Measurements from ENCODE around the gene SEC61A1. TPM values are rescaled to one million over a fixed set of nuclear protein-coding genes. Genes with fewer than 3 reads are reported as not detected.

SEC61A1 gene
- total and polyA plus RNA-seq, 8 donors, result 36.8 to 200 (median 80.7) TPM

- no peak for DNase-seq
- H3K27me3 ChIP-seq, result no peaks in the 10 kb centered on the region
- no peaks in the 10 kb centered on the region for H3K9me3 ChIP-seq
- TF ChIP-seq POLR2AphosphoS5 (IDR thresholded peaks at IDR 0.05), result no peak
- TF ChIP-seq POLR2A (IDR thresholded peaks at IDR 0.05), result no peak
- TF ChIP-seq CTCF (IDR thresholded peaks at IDR 0.05), result no peak
- no peak for TF ChIP-seq EP300 (IDR thresholded peaks at IDR 0.05)
- intact Hi-C loops (cut with DNase I; ENCODE audit: low total_unique reads), result no loop called here
- H3K36me3 ChIP-seq, result peaks cover 10 to 65% (median 56%) of the 10 kb centered on the region in 4 donors
- no peak overlapping the region for H3K27ac ChIP-seq
- H3K4me1 ChIP-seq, result peaks cover 0 to 28% (median 0%) of the 10 kb centered on the region in 4 donors
- H3K4me3 ChIP-seq, result no peak overlapping the region
- 89 to 99% (median 92%) methylated on average over 5 of the region's 5 CpGs for WGBS, 5 donors
Observed at GRCh38 chr3:128111147-128111546, 58.9 kb downstream of the SEC61A1 start.

GRCh38 chr3:128112357-128112968 is 60.2 kb downstream of the SEC61A1 start:
- H3K4me3 ChIP-seq, result no peak overlapping the region
- peaks cover 10 to 68% (median 65%) of the 10 kb centered on the region in 4 donors for H3K36me3 ChIP-seq
- WGBS, 5 donors, result 71 to 88% (median 78%) methylated on average over 7 of the region's 7 CpGs
- H3K27me3 ChIP-seq, result no peaks in the 10 kb centered on the region
- H3K4me1 ChIP-seq, result peaks cover 0 to 28% (median 0%) of the 10 kb centered on the region in 4 donors
- DNase-seq, result no peak
- no peak for TF ChIP-seq EP300 (IDR thresholded peaks at IDR 0.05)
- peak overlapping the region in 2 of 5 donors; percentile 4 to 31 for H3K27ac ChIP-seq
- no peaks in the 10 kb centered on the region for H3K9me3 ChIP-seq
- intact Hi-C loops (cut with DNase I; ENCODE audit: low total_unique reads), result no loop called here

GRCh38 chr3:128113817-128114794 is 61.9 kb downstream of the SEC61A1 start:
- Histone ChIP-seq H3K4me3 (no peak overlapping the region), H3K36me3 (peaks cover 6 to 70% (median 68%) of the 10 kb centered on the region in 4 donors), H3K9me3 (no peaks in the 10 kb centered on the region), H3K4me1 (peaks cover 0 to 21% (median 0%) of the 10 kb centered on the region in 4 donors), H3K27me3 (no peaks in the 10 kb centered on the region), H3K27ac (no peak overlapping the region)
- intact Hi-C loops (cut with DNase I; ENCODE audit: low total_unique reads), result no loop called here
- 67 to 82% (median 79%) methylated on average over 9 of the region's 9 CpGs for WGBS, 5 donors
- no peak for DNase-seq
- no peak for TF ChIP-seq CTCF (IDR thresholded peaks at IDR 0.05)
- no peak for TF ChIP-seq EP300 (IDR thresholded peaks at IDR 0.05)
- no peak for TF ChIP-seq POLR2A (IDR thresholded peaks at IDR 0.05)
- TF ChIP-seq POLR2AphosphoS5 (IDR thresholded peaks at IDR 0.05), result no peak

Small RNAs within 50 kb of the gene (small RNA-seq; reads per million reads assigned to genes)
- gene RNU2-37P, result 0 to 0.27 (median 0.12) reads per million in 4 donors

Other genes starting within 250 kb of the SEC61A1 start
- 100 to 1,000 TPM in 1 of 5 donors, 10 to 100 TPM in 4; 10.5 to 118 (median 55.1) TPM for gene MGLL, start 229.9 kb upstream of the SEC61A1 start, total RNA-seq
- gene MGLL, start 229.9 kb upstream of the SEC61A1 start, polyA plus RNA-seq, result 10 to 100 TPM; 17.3 to 50.9 (median 25.0) TPM
- 10 to 100 TPM in 1 of 5 donors, 1 to 10 TPM in 4; 1.4 to 10.3 (median 1.9) TPM for gene KBTBD12, start 137.2 kb upstream of the SEC61A1 start, total RNA-seq
- gene KBTBD12, start 137.2 kb upstream of the SEC61A1 start, polyA plus RNA-seq, result 1 to 10 TPM in 1 of 3 donors, under 1 TPM in 2; 0.46 to 1.1 (median 0.75) TPM
- 10 to 100 TPM in 2 of 5 donors, 1 to 10 TPM in 2, not detected in 1; 3.5 to 26.4 (median 9.2) TPM for gene RUVBL1, start 71.4 kb downstream of the SEC61A1 start, total RNA-seq
- 10 to 100 TPM; 12.7 to 17.8 (median 14.6) TPM for gene RUVBL1, start 71.4 kb downstream of the SEC61A1 start, polyA plus RNA-seq
- 10 to 100 TPM in 4 of 5 donors, 1 to 10 TPM in 1; 5.0 to 39.1 (median 19.2) TPM for gene EEFSEC, start 101.0 kb downstream of the SEC61A1 start, total RNA-seq
- gene EEFSEC, start 101.0 kb downstream of the SEC61A1 start, polyA plus RNA-seq, result 10 to 100 TPM in 1 of 3 donors, 1 to 10 TPM in 2; 8.0 to 12.2 (median 9.2) TPM